T-helper 9 cell (primary cell): ENCODE results near the gene TMEM98.
"Not testable (repeated sequence)": the region's sequence is repeated elsewhere in the genome, so short reads cannot be mapped to it uniquely, and the experiment has no call there.

Experiments
- DNase-seq: peaks from one replicate; pipeline ENCODE4 v3.0.0-alpha.2; 2020
- total RNA-seq, 2 donors: gene quantifications; one replicate each; lab custom pipeline; 2026; lab: John Stamatoyannopoulos, UW

Gene TMEM98
- total RNA-seq: 0 reads per million in 2 donors

GRCh38 chr17:32927724-32928585 is at the start of gene TMEM98:
Gene TMEM98 (plus strand): TSS chr17:32928153. CDS start chr17:32931529, 3,376 bp downstream.
- DNase-seq: no peak

- DNase-seq: no peak
Observed at GRCh38 chr17:32878211-32878610, 49.7 kb upstream of the TMEM98 start.

GRCh38 chr17:32879134-32879533 is 48.8 kb upstream of the TMEM98 start:
- DNase-seq: no peak

- no peak for DNase-seq
Observed at GRCh38 chr17:32880671-32881453, 47.1 kb upstream of the TMEM98 start.

GRCh38 chr17:32882029-32882428 is 45.9 kb upstream of the TMEM98 start:
- no peak for DNase-seq

- DNase-seq: no peak
Observed at GRCh38 chr17:32882734-32883133, 45.2 kb upstream of the TMEM98 start.

GRCh38 chr17:32886951-32887350 is 41.0 kb upstream of the TMEM98 start:
- DNase-seq: not testable (repeated sequence)

GRCh38 chr17:32887410-32887809 is 40.5 kb upstream of the TMEM98 start:
- DNase-seq: not testable (repeated sequence)

GRCh38 chr17:32894245-32894644 is 33.7 kb upstream of the TMEM98 start:
- DNase-seq: no peak

- DNase-seq: no peak
Observed at GRCh38 chr17:32896647-32897258, 31.2 kb upstream of the TMEM98 start.

GRCh38 chr17:32899236-32900013 is 28.5 kb upstream of the TMEM98 start:
- DNase-seq: no peak

GRCh38 chr17:32901743-32902142 is 26.2 kb upstream of the TMEM98 start:
- no peak for DNase-seq

GRCh38 chr17:32903774-32904673 is 23.9 kb upstream of the TMEM98 start:
- no peak for DNase-seq

GRCh38 chr17:32904891-32905290 is 23.1 kb upstream of the TMEM98 start:
- DNase-seq: no peak

- no peak for DNase-seq
Observed at GRCh38 chr17:32907583-32907982, 20.4 kb upstream of the TMEM98 start.

GRCh38 chr17:32909787-32910369 is 18.1 kb upstream of the TMEM98 start:
- DNase-seq: peak; percentile 21

- no peak for DNase-seq
Observed at GRCh38 chr17:32910769-32911168, 17.2 kb upstream of the TMEM98 start.

- no peak for DNase-seq
Observed at GRCh38 chr17:32912218-32912897, 15.6 kb upstream of the TMEM98 start.

GRCh38 chr17:32913593-32913992 is 14.4 kb upstream of the TMEM98 start:
- DNase-seq: no peak

GRCh38 chr17:32914181-32914580 is 13.8 kb upstream of the TMEM98 start:
- DNase-seq: no peak
